ENCODE measurements around the gene PDE4D. TPM values are rescaled to one million over a fixed set of nuclear protein-coding genes. Genes with fewer than 3 reads are reported as not detected.

Gene PDE4D
- total RNA-seq, 1 donor, result 19.9 TPM

DNA sequence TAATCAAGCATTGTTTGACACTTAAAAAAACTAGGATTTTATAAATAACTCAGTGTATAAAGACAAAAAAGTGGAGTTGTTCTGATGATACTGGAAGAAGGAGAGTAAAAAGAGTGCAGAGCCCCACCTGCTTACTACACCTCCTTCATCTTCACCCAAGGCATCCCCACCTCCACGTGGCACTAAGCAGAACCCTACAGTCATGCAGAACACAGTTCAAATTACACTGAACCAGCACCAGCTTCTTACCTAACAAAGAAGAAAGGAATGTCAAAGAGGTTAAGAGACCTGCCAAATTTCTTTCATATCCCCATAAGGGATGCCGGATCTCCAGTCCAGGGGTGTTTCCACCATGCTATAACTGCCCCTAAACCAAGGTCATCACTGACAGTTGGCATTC lies 55.5 kb downstream of the PDE4D start:
- H2AFZ ChIP-seq (ENCODE audit: low read length), result no peak overlapping the region
- TF ChIP-seq, protein P1, sequence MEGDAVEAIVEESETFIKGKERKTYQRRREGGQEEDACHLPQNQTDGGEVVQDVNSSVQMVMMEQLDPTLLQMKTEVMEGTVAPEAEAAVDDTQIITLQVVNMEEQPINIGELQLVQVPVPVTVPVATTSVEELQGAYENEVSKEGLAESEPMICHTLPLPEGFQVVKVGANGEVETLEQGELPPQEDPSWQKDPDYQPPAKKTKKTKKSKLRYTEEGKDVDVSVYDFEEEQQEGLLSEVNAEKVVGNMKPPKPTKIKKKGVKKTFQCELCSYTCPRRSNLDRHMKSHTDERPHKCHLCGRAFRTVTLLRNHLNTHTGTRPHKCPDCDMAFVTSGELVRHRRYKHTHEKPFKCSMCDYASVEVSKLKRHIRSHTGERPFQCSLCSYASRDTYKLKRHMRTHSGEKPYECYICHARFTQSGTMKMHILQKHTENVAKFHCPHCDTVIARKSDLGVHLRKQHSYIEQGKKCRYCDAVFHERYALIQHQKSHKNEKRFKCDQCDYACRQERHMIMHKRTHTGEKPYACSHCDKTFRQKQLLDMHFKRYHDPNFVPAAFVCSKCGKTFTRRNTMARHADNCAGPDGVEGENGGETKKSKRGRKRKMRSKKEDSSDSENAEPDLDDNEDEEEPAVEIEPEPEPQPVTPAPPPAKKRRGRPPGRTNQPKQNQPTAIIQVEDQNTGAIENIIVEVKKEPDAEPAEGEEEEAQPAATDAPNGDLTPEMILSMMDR (IDR thresholded peaks at IDR 0.05; ENCODE audit: extremely low read depth, low read depth, low read length), result no peak
- no peaks in the 10 kb centered on the region for H4K20me1 ChIP-seq (ENCODE audit: insufficient read depth, low read length)
- no peak overlapping the region for H3K27ac ChIP-seq (ENCODE audit: low read depth, low read length)
- H3K79me2 ChIP-seq (ENCODE audit: insufficient read depth, low read length), result no peaks in the 10 kb centered on the region
- H3K4me2 ChIP-seq (ENCODE audit: insufficient read depth, low read length), result no peak overlapping the region
- no peaks in the 10 kb centered on the region for H3K4me1 ChIP-seq (ENCODE audit: insufficient read depth, low read length)
- no peaks in the 10 kb centered on the region for H3K36me3 ChIP-seq (ENCODE audit: insufficient read depth, low read length)
- H3K4me3 ChIP-seq (ENCODE audit: insufficient read depth, low read length), result no peak overlapping the region
- DNase-seq (ENCODE audit: insufficient read length, low spot score, missing footprints), result no peak
- no peaks in the 10 kb centered on the region for H3K9me3 ChIP-seq (ENCODE audit: low read depth, low read length)
- no peaks in the 10 kb centered on the region for H3K27me3 ChIP-seq (ENCODE audit: insufficient read depth, low read length)

GRCh38 chr5:59837071-59837470 lies 56.5 kb downstream of the PDE4D start:
- Histone ChIP-seq H3K27ac (ENCODE audit: low read depth, low read length) (no peak overlapping the region), H3K36me3 (ENCODE audit: insufficient read depth, low read length) (no peaks in the 10 kb centered on the region), H3K4me2 (ENCODE audit: insufficient read depth, low read length) (no peak overlapping the region), H3K79me2 (ENCODE audit: insufficient read depth, low read length) (no peaks in the 10 kb centered on the region), H3K9me3 (ENCODE audit: low read depth, low read length) (no peaks in the 10 kb centered on the region), H3K27me3 (ENCODE audit: insufficient read depth, low read length) (peaks cover 3% of the 10 kb centered on the region), H3K4me3 (ENCODE audit: insufficient read depth, low read length) (no peak overlapping the region), H2AFZ (ENCODE audit: low read length) (no peak overlapping the region), H4K20me1 (ENCODE audit: insufficient read depth, low read length) (no peaks in the 10 kb centered on the region), H3K4me1 (ENCODE audit: insufficient read depth, low read length) (no peaks in the 10 kb centered on the region)
- no peak for DNase-seq (ENCODE audit: insufficient read length, low spot score, missing footprints)
- TF ChIP-seq, protein P1 (IDR thresholded peaks at IDR 0.05; ENCODE audit: extremely low read depth, low read depth, low read length), result no peak

GRCh38 chr5:59835800-59836199 lies 57.7 kb downstream of the PDE4D start:
- no peak for DNase-seq (ENCODE audit: insufficient read length, low spot score, missing footprints)
- Histone ChIP-seq H3K4me1 (ENCODE audit: insufficient read depth, low read length) (no peaks in the 10 kb centered on the region), H2AFZ (ENCODE audit: low read length) (no peak overlapping the region), H4K20me1 (ENCODE audit: insufficient read depth, low read length) (no peaks in the 10 kb centered on the region), H3K27ac (ENCODE audit: low read depth, low read length) (no peak overlapping the region), H3K36me3 (ENCODE audit: insufficient read depth, low read length) (no peaks in the 10 kb centered on the region), H3K79me2 (ENCODE audit: insufficient read depth, low read length) (no peaks in the 10 kb centered on the region), H3K4me2 (ENCODE audit: insufficient read depth, low read length) (no peak overlapping the region), H3K9me3 (ENCODE audit: low read depth, low read length) (no peaks in the 10 kb centered on the region), H3K27me3 (ENCODE audit: insufficient read depth, low read length) (peaks cover 3% of the 10 kb centered on the region), H3K4me3 (ENCODE audit: insufficient read depth, low read length) (no peak overlapping the region)
- TF ChIP-seq, protein P1 (IDR thresholded peaks at IDR 0.05; ENCODE audit: extremely low read depth, low read depth, low read length), result no peak

- Histone ChIP-seq H3K36me3 (ENCODE audit: insufficient read depth, low read length) (no peaks in the 10 kb centered on the region), H3K4me3 (ENCODE audit: insufficient read depth, low read length) (no peak overlapping the region), H4K20me1 (ENCODE audit: insufficient read depth, low read length) (no peaks in the 10 kb centered on the region), H2AFZ (ENCODE audit: low read length) (no peak overlapping the region), H3K4me2 (ENCODE audit: insufficient read depth, low read length) (no peak overlapping the region), H3K4me1 (ENCODE audit: insufficient read depth, low read length) (no peaks in the 10 kb centered on the region), H3K9me3 (ENCODE audit: low read depth, low read length) (no peaks in the 10 kb centered on the region), H3K27me3 (ENCODE audit: insufficient read depth, low read length) (peaks cover 3% of the 10 kb centered on the region), H3K27ac (ENCODE audit: low read depth, low read length) (no peak overlapping the region), H3K79me2 (ENCODE audit: insufficient read depth, low read length) (no peaks in the 10 kb centered on the region)
- TF ChIP-seq, protein P1 (IDR thresholded peaks at IDR 0.05; ENCODE audit: extremely low read depth, low read depth, low read length), result no peak
- no peak for DNase-seq (ENCODE audit: insufficient read length, low spot score, missing footprints)
Observed at GRCh38 chr5:59833448-59833847, 60.1 kb downstream of the PDE4D start.

Measured in osteoblast (primary cell).